ENCODE data around the gene GALNT16. TPM values are rescaled to one million over a fixed set of nuclear protein-coding genes. Genes with fewer than 3 reads are reported as not detected.

Gene GALNT16
- total and polyA plus RNA-seq, 2 donors from 2014 or later: 13.1 to 15.2 TPM

GRCh38 chr14:69280746-69281291 lies 20.9 kb downstream of the GALNT16 start:
- H3K9ac ChIP-seq (ENCODE audit: low read length in 3 of 3): no peak overlapping the region
- no peak for FAIRE-seq
- intact Hi-C loops (cut with DNase I): no loop called here
- H3K4me1 ChIP-seq (ENCODE audit: control insufficient read depth in 2 of 3, insufficient read depth in 2 of 3, low read depth in 1 of 3, low read length in 3 of 3): peaks cover 0 to 4% (median 0%) of the 10 kb centered on the region in 3 donors
- H3K27me3 ChIP-seq (ENCODE audit: control insufficient read depth, insufficient read depth, low read length): no peaks in the 10 kb centered on the region
- no peak overlapping the region for H3K4me3 ChIP-seq (ENCODE audit: low read length in 3 of 3)
- H3K27ac ChIP-seq (ENCODE audit: low read depth in 2 of 2, low read length in 2 of 2): no peak overlapping the region
- TF ChIP-seq CTCF (IDR thresholded peaks at IDR 0.05; ENCODE audit: borderline replicate concordance, extremely low read depth, insufficient read depth): no peak
- no peaks in the 10 kb centered on the region for H3K36me3 ChIP-seq (ENCODE audit: control insufficient read depth in 2 of 3, insufficient read depth in 3 of 3, low read length in 3 of 3)
- DNase-seq: peak in 1 of 5 donors; percentile 11
- no peaks in the 10 kb centered on the region for H3K9me3 ChIP-seq (ENCODE audit: control insufficient read depth in 2 of 3, insufficient read depth in 1 of 3, low read length in 3 of 3)

GRCh38 chr14:69281450-69282169 lies 21.7 kb downstream of the GALNT16 start:
- Histone ChIP-seq H3K9me3 (ENCODE audit: control insufficient read depth in 2 of 3, insufficient read depth in 1 of 3, low read length in 3 of 3) (no peaks in the 10 kb centered on the region), H3K36me3 (ENCODE audit: control insufficient read depth in 2 of 3, insufficient read depth in 3 of 3, low read length in 3 of 3) (no peaks in the 10 kb centered on the region), H3K27me3 (ENCODE audit: control insufficient read depth, insufficient read depth, low read length) (no peaks in the 10 kb centered on the region), H3K27ac (ENCODE audit: low read depth in 2 of 2, low read length in 2 of 2) (no peak overlapping the region), H3K9ac (ENCODE audit: low read length in 3 of 3) (no peak overlapping the region), H3K4me1 (ENCODE audit: control insufficient read depth in 2 of 3, insufficient read depth in 2 of 3, low read depth in 1 of 3, low read length in 3 of 3) (peaks cover 0 to 4% (median 0%) of the 10 kb centered on the region in 3 donors), H3K4me3 (ENCODE audit: low read length in 3 of 3) (no peak overlapping the region)
- TF ChIP-seq CTCF (IDR thresholded peaks at IDR 0.05; ENCODE audit: borderline replicate concordance, extremely low read depth, insufficient read depth): no peak
- DNase-seq (peak in 1 of 5 donors; percentile 23), FAIRE-seq (no peak)
- intact Hi-C loops (cut with DNase I): no loop called here

GRCh38 chr14:69282448-69282847 lies 22.5 kb downstream of the GALNT16 start:
- Histone ChIP-seq H3K27me3 (ENCODE audit: control insufficient read depth, insufficient read depth, low read length) (no peaks in the 10 kb centered on the region), H3K9me3 (ENCODE audit: control insufficient read depth in 2 of 3, insufficient read depth in 1 of 3, low read length in 3 of 3) (no peaks in the 10 kb centered on the region), H3K36me3 (ENCODE audit: control insufficient read depth in 2 of 3, insufficient read depth in 3 of 3, low read length in 3 of 3) (no peaks in the 10 kb centered on the region), H3K27ac (ENCODE audit: low read depth in 2 of 2, low read length in 2 of 2) (no peak overlapping the region), H3K9ac (ENCODE audit: low read length in 3 of 3) (no peak overlapping the region), H3K4me1 (ENCODE audit: control insufficient read depth in 2 of 3, insufficient read depth in 2 of 3, low read depth in 1 of 3, low read length in 3 of 3) (peaks cover 0 to 9% (median 5%) of the 10 kb centered on the region in 3 donors), H3K4me3 (ENCODE audit: low read length in 3 of 3) (no peak overlapping the region)
- intact Hi-C loops (cut with DNase I): no loop called here
- no peak for TF ChIP-seq CTCF (IDR thresholded peaks at IDR 0.05; ENCODE audit: borderline replicate concordance, extremely low read depth, insufficient read depth)
- DNase-seq (peak in 1 of 5 donors; percentile 9), FAIRE-seq (no peak)

Data from kidney (tissue), 14 donors.